ENCODE measurements around the gene PSAPL1. TPM values are rescaled to one million over a fixed set of nuclear protein-coding genes. Genes with fewer than 3 reads are reported as not detected.
A peak's percentile ranks its signal among the peaks of the same experiment; 100 is the strongest.

The PSAPL1 gene
- total and polyA plus RNA-seq, 5 donors: not detected

GRCh38 chr4:7384003-7384928 is 50.5 kb downstream of the PSAPL1 start:
- peak in 1 of 3 donors; percentile 27 for DNase-seq
- no peak for ATAC-seq
- WGBS: 81% methylated on average over 28 of the region's 28 CpGs
- H3K27me3 ChIP-seq (ENCODE audit: control insufficient read depth, insufficient read depth): no peaks in the 10 kb centered on the region
- peaks cover 5% of the 10 kb centered on the region for H3K4me1 ChIP-seq (ENCODE audit: control insufficient read depth, insufficient read depth, low read length)
- H3K4me3 ChIP-seq (ENCODE audit: low read length): no peak overlapping the region
- H3K9me3 ChIP-seq (ENCODE audit: control insufficient read depth, low read length): no peaks in the 10 kb centered on the region
- intact Hi-C loops (cut with DNase I): no loop called here
- H3K27ac ChIP-seq (ENCODE audit: low read length): no peak overlapping the region

DNA sequence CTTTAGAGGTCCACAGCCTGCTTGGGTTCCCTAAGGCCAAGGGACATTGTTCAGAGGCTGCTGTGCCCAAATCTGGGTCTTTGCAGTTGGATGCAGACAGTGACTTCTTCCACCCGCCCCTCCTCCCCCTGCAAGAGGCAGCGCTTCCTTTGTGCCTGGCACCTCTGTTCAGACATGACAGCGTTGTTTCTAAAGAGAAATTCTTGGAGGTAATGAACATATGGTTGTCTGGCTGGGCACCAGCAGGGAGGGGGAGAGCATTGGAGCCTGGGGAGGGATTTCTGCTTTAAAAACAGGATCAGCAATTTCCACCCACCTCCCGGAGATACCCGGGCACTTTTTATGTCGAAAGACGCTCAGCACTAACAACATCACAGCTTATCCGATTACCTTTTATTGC is 51.5 kb downstream of the PSAPL1 start:
- ATAC-seq (no peak), DNase-seq (no peak)
- no peak overlapping the region for H3K4me3 ChIP-seq (ENCODE audit: low read length)
- WGBS: 86% methylated on average over 8 of the region's 8 CpGs
- intact Hi-C loops (cut with DNase I): no loop called here
- H3K27ac ChIP-seq (ENCODE audit: low read length): no peak overlapping the region
- peaks cover 5% of the 10 kb centered on the region for H3K4me1 ChIP-seq (ENCODE audit: control insufficient read depth, insufficient read depth, low read length)
- H3K9me3 ChIP-seq (ENCODE audit: control insufficient read depth, low read length): no peaks in the 10 kb centered on the region
- no peaks in the 10 kb centered on the region for H3K27me3 ChIP-seq (ENCODE audit: control insufficient read depth, insufficient read depth)

GRCh38 chr4:7382634-7383014 is 52.1 kb downstream of the PSAPL1 start:
- intact Hi-C loops (cut with DNase I): no loop called here
- Histone ChIP-seq H3K9me3 (ENCODE audit: control insufficient read depth, low read length) (no peaks in the 10 kb centered on the region), H3K4me3 (ENCODE audit: low read length) (no peak overlapping the region), H3K27ac (ENCODE audit: low read length) (no peak overlapping the region), H3K4me1 (ENCODE audit: control insufficient read depth, insufficient read depth, low read length) (peaks cover 5% of the 10 kb centered on the region), H3K27me3 (ENCODE audit: control insufficient read depth, insufficient read depth) (no peaks in the 10 kb centered on the region)
- DNase-seq (peak in 1 of 3 donors; percentile 36), ATAC-seq (no peak)
- 69% methylated on average over 8 of the region's 8 CpGs for WGBS

- 83% methylated on average over 9 of the region's 9 CpGs for WGBS
- intact Hi-C loops (cut with DNase I): no loop called here
- no peaks in the 10 kb centered on the region for H3K27me3 ChIP-seq (ENCODE audit: control insufficient read depth, insufficient read depth)
- no peaks in the 10 kb centered on the region for H3K9me3 ChIP-seq (ENCODE audit: control insufficient read depth, low read length)
- no peak overlapping the region for H3K4me3 ChIP-seq (ENCODE audit: low read length)
- H3K4me1 ChIP-seq (ENCODE audit: control insufficient read depth, insufficient read depth, low read length): peaks cover 5% of the 10 kb centered on the region
- ATAC-seq (no peak), DNase-seq (peak in 1 of 3 donors; percentile 20)
- H3K27ac ChIP-seq (ENCODE audit: low read length): no peak overlapping the region
These were observed 52.7 kb downstream of the PSAPL1 start for GRCh38 chr4:7381890-7382633.

DNA sequence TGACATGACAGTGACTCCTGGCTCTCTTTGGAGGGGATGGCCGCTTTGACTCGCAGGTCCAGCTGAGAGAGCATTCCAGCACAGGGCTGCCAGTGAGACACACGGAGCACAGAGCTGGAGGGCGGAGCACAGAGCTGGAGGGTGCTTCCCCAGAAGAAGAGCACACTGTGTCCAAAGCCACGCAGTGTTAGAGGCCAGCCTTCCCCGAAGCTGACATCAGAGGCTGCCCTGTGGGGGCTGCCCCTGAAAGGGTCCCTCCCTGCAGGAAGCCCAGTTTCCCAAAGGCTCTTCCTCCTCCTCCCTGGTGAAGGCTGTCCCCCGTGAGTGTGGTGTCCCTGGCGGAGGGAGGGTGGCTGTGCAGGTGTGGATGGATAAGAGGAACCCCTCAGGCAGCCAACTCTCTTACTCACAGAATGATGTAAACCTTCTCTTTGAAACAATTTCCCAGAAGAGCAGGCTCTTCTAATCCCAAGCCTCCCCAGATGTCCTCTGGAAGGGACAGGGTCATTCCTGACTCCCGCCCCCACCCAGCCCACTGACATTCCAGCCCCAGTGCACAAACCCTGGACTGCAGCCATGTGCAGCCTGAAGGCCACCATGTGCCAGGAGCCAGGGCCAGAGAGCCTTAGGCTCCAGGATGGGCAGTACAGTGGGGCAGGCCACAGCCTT is 53.4 kb downstream of the PSAPL1 start:
- ATAC-seq (peak; percentile 49), DNase-seq (peak in 1 of 3 donors; percentile 37)
- Histone ChIP-seq H3K9me3 (ENCODE audit: control insufficient read depth, low read length) (no peaks in the 10 kb centered on the region), H3K4me3 (ENCODE audit: low read length) (no peak overlapping the region), H3K27me3 (ENCODE audit: control insufficient read depth, insufficient read depth) (no peaks in the 10 kb centered on the region), H3K4me1 (ENCODE audit: control insufficient read depth, insufficient read depth, low read length) (peaks cover 5% of the 10 kb centered on the region), H3K27ac (ENCODE audit: low read length) (no peak overlapping the region)
- WGBS: 50% methylated on average over 9 of the region's 9 CpGs
- intact Hi-C loops (cut with DNase I): no loop called here

Small RNA genes lying within 50 kb of the gene (microRNA-seq; reads per million reads assigned to microRNA genes)
- 0 reads per million in 2 donors for gene MIR4274

Other genes with a start within 250 kb of the PSAPL1 start
- gene SORCS2, start 242.4 kb downstream of the PSAPL1 start, total RNA-seq: 1 to 10 TPM; 2.7 to 7.3 (median 2.8) TPM
- 2.1 TPM for gene SORCS2, start 242.4 kb downstream of the PSAPL1 start, polyA plus RNA-seq

Measured in right cardiac atrium (tissue), 5 donors.